WTC11 (cell line): Measurements from ENCODE around the gene SERP1. TPM values are rescaled to one million over a fixed set of nuclear protein-coding genes. Genes with fewer than 3 reads are reported as not detected.

Experiments used
- ATAC-seq: fragments of 200-7000 bp; cut with Tn5 transposase; 2 replicates; pipeline ENCODE4 v1.10.0; 2021; ENCODE audit warnings: mild to moderate bottlenecking, moderate library complexity
- CTCF ChIA-PET: fragments of 300-600 bp; sonication (Branson Sonifier 250); formaldehyde crosslinking; loops from one replicate; lab custom pipeline; 2021; ENCODE audit warnings: antibody characterized with exemption; lab: Charles Lee
- POLR2A ChIA-PET: fragments of 350-600 bp; sonication (Branson Sonifier 250); formaldehyde crosslinking; loops from one replicate; lab custom pipeline; 2021; ENCODE audit warnings: antibody characterized with exemption; lab: Charles Lee
- DNase-seq: peaks from one replicate; pipeline ENCODE4 v3.0.0; 2021; ENCODE audit warnings: low spot score
- H3K27ac Mint-ChIP-seq: 2 replicates; pipeline ENCODE4 v1.8.0; 2021; ENCODE audit warnings: mixed read lengths
- H3K27me3 Mint-ChIP-seq: 2 replicates; pipeline ENCODE4 v1.8.0; 2021; ENCODE audit warnings: low read depth, mild to moderate bottlenecking, moderate library complexity, mixed read lengths
- H3K36me3 Mint-ChIP-seq: 2 replicates; pipeline ENCODE4 v1.8.0; 2021; ENCODE audit warnings: mixed read lengths
- H3K4me1 Mint-ChIP-seq: 2 replicates; pipeline ENCODE4 v1.8.0; 2022; ENCODE audit warnings: mixed read lengths
- H3K4me3 Mint-ChIP-seq: 2 replicates; pipeline ENCODE4 v1.8.0; 2021; ENCODE audit warnings: mild to moderate bottlenecking, moderate library complexity, mixed read lengths
- H3K9me3 Mint-ChIP-seq: 2 replicates; pipeline ENCODE4 v1.8.0; 2021; ENCODE audit warnings: mixed read lengths
- ARID4B ChIP-seq: sonication (generic); formaldehyde crosslinking; IDR thresholded peaks from 2 replicates; pipeline ENCODE4 v1.8.0; 2023; ENCODE audit warnings: missing genetic modification reagents, mild to moderate bottlenecking, borderline replicate concordance
- ATF1 ChIP-seq: sonication (generic); formaldehyde crosslinking; IDR thresholded peaks from 2 replicates; pipeline ENCODE4 v1.8.1; 2023; ENCODE audit warnings: mild to moderate bottlenecking, moderate library complexity, missing genetic modification reagents
- E2F5 ChIP-seq: sonication (generic); formaldehyde crosslinking; IDR thresholded peaks from 2 replicates; pipeline ENCODE4 v1.8.1; 2022; ENCODE audit warnings: mild to moderate bottlenecking, moderate library complexity, missing genetic modification reagents
- ESRRA ChIP-seq: sonication (generic); formaldehyde crosslinking; IDR thresholded peaks from 2 replicates; pipeline ENCODE4 v1.8.1; 2022; ENCODE audit warnings: mild to moderate bottlenecking, missing genetic modification reagents, borderline replicate concordance
- FOXJ3 ChIP-seq: sonication (generic); formaldehyde crosslinking; IDR thresholded peaks from 2 replicates; pipeline ENCODE4 v1.9.0; 2021; ENCODE audit warnings: missing genetic modification reagents, mild to moderate bottlenecking, borderline replicate concordance
- FOXP4 ChIP-seq: sonication (generic); formaldehyde crosslinking; IDR thresholded peaks from 2 replicates; pipeline ENCODE4 v1.8.0; 2022; ENCODE audit warnings: mild to moderate bottlenecking, missing genetic modification reagents
- MAX ChIP-seq: sonication (generic); formaldehyde crosslinking; IDR thresholded peaks from 2 replicates; pipeline ENCODE4 v1.8.0; 2022; ENCODE audit warnings: mild to moderate bottlenecking, missing genetic modification reagents
- MLX ChIP-seq: sonication (generic); formaldehyde crosslinking; IDR thresholded peaks from 2 replicates; pipeline ENCODE4 v1.8.1; 2023; ENCODE audit warnings: mild to moderate bottlenecking, missing genetic modification reagents, moderate library complexity
- MXD4 ChIP-seq: fragments of 250-450 bp; sonication (Bioruptor Pico); IDR thresholded peaks from 2 replicates; pipeline ENCODE4 v1.8.0; 2021; ENCODE audit warnings: mild to moderate bottlenecking, moderate library complexity, borderline replicate concordance
- ZBTB21 ChIP-seq: sonication (generic); formaldehyde crosslinking; IDR thresholded peaks from 2 replicates; pipeline ENCODE4 v1.8.1; 2023; ENCODE audit warnings: mild to moderate bottlenecking, missing genetic modification reagents, borderline replicate concordance
- ZNF232 ChIP-seq: sonication (generic); formaldehyde crosslinking; IDR thresholded peaks from 2 replicates; pipeline ENCODE4 v1.8.0; 2022; ENCODE audit warnings: mild to moderate bottlenecking, missing genetic modification reagents
- ZNF416 ChIP-seq: fragments of 250-450 bp; sonication (Bioruptor Pico); IDR thresholded peaks from 2 replicates; pipeline ENCODE4 v1.9.0; 2021; ENCODE audit warnings: mild to moderate bottlenecking, inconsistent platforms
- ZNF532 ChIP-seq: fragments of 250-450 bp; sonication (Bioruptor Pico); IDR thresholded peaks from 2 replicates; pipeline ENCODE4 v1.9.0; 2021; ENCODE audit warnings: mild to moderate bottlenecking, borderline replicate concordance
- total RNA-seq: library from RNA; stranded (reverse); gene quantifications from 3 replicates; pipeline ENCODE4 v1.2.3, GENCODE V29; 2021

The SERP1 gene
- total RNA-seq, 1 experiment from 2014 or later, result 98.3 TPM

- TF ChIP-seq ZNF532 (CRISPR knock-in tag), result no peak
- TF ChIP-seq E2F5 (CRISPR knock-in tag), result no peak
- TF ChIP-seq FOXP4, result no peak
- TF ChIP-seq FOXJ3 (CRISPR knock-in tag), result no peak
Measured at GRCh38 chr3:150582620-150583019, 36.3 kb upstream of the SERP1 start (continued).

- no peak for ATAC-seq
- Mint-ChIP-seq H3K4me3 (no peak overlapping the region), H3K9me3 (no peaks in the 10 kb centered on the region), H3K27ac (no peak overlapping the region), H3K27me3 (no peaks in the 10 kb centered on the region), H3K36me3 (peaks cover 63% of the 10 kb centered on the region), H3K4me1 (no peaks in the 10 kb centered on the region)
- TF ChIP-seq MAX (CRISPR knock-in tag) (no peak), ZNF416 (CRISPR knock-in tag) (no peak), ESRRA (no peak), ZNF232 (CRISPR knock-in tag) (no peak), ATF1 (CRISPR knock-in tag) (no peak), MLX (no peak), ZBTB21 (CRISPR knock-in tag) (no peak), ARID4B (CRISPR knock-in tag) (no peak), MXD4 (CRISPR knock-in tag) (no peak)
- DNase-seq, result no peak
- ChIA-PET POLR2A (no interaction called here), CTCF (no interaction called here)
Measured at GRCh38 chr3:150581174-150581573, 34.9 kb upstream of the SERP1 start.
